ENCODE measurements around the gene JMJD8. TPM values are rescaled to one million over a fixed set of nuclear protein-coding genes. Genes with fewer than 3 reads are reported as not detected.

The JMJD8 gene, protein sequence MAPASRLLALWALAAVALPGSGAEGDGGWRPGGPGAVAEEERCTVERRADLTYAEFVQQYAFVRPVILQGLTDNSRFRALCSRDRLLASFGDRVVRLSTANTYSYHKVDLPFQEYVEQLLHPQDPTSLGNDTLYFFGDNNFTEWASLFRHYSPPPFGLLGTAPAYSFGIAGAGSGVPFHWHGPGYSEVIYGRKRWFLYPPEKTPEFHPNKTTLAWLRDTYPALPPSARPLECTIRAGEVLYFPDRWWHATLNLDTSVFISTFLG
- 63.7 to 89.3 TPM (median 78.2 TPM) in 5 replicates for total RNA-seq (2022; extraction: Qiagen RNA extraction)

DNA sequence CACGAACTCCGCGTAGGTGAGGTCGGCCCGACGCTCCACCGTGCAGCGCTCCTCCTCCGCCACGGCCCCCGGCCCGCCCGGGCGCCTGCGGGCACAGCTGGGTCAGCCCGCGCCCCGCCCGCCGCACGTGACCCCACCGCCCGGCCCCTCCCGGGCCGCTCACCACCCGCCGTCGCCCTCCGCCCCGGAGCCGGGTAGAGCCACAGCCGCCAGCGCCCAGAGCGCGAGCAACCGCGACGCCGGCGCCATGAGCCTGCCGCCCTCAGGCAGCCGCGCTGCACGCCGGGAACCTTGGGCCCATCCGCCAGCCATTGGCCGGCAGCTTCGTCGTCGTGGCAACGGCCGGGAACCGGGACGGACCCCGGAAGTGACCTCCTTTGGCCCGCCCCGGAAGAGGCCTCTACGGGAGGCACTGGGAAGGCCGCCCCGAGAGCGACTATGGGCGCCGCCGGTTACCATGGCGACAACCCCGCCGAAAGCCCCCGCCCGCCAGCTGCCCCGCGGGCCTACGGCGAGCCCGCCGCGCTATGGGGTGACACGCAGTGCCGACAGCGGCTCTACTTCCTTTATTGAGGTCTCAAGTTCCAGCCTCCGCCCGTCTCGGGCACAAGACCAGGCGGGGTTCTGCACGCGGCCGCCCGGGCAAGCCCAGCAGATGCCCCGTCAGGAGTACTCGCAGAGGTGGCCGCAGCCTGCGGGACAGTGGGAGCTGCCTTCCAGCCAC, at the start of gene JMJD8:
TSS of gene JMJD8 (minus strand) at position 264 of the 724 bp plus-strand sequence. CDS start at position 249, 15 bp downstream.

DNA sequence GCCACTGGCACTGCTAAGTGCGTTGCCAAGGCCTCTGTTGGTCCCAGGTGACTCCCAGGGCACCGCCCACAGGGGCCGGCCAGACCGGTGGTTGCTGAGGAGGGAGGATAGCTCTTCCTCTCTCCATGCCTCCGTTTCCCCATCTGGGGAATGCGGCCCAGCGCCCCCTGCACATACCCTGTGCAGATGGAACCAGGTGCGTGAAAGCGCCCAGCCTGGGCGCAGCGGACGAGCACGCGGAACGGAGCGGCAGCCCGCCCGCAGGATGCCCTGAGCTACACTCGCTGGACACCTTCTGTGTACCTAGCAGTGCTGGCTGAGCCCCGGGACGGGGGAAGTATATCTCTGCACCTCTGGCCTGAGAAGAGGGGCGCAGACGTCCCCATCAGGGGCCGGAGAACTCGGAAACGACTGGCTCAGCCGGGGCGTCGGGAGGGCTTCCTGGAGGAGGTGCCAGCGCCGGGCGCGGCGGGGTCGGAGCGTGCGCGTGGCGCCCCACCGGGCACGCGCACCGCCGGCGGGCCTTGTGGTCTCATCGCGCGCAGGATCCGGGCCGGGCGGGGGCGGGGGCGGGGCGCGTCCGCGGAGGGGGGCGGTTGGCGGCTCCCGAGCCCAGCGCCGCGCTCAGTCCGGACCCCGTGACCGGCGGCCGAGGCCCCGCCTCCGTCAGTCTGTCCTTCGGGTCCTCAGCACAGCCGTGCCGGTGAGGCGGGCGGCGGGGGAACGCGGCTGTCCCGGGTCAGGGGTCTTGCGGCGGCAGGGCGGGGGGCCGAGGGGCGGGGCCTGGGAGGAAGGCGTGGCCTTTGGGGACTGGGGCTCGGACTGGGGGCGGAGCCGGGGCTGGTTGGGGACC, 42.5 kb upstream of the JMJD8 start, which contains the start of the genes CCDC78 and HAGHL:
TSS of gene CCDC78 (minus strand) at position 6 of the 853 bp plus-strand sequence. CDS start 76 bp downstream, outside the sequence.
TSS of gene HAGHL (plus strand) at position 669 of the 853 bp plus-strand sequence. CDS start 404 bp downstream, outside the sequence.

DNA sequence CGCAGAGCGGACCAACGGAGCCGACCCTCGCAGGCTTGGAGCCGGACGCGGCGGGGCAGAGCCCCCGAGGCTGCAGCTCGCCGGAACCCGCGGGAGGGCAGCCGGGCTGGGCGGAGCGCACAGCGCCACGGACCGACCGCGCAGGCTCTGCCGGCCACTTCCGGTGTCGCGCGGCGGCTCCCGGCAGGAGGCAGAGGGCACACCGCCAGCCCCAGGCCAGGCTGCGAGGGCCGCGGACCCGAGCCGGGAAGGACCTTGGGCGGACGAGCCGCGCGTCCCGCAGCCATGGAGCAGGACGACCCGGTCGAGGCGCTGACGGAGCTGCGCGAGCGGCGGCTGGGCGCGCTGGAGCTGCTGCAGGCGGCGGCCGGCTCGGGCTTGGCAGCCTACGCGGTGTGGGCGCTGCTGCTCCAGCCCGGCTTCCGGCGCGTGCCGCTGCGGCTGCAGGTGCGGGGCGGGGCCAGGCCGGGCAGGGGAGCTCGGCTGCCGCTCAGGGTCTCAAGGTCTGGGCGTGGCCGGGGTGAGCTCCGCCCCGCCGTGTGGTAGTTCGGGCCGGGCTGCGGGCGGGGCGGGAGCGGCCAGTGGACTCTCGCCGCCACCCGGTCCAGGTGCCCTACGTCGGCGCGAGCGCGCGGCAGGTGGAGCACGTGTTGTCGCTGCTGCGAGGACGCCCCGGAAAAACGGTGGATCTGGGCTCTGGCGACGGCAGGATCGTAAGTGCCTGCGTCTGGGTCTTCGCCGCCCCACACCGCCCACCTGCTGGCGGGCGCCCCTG, 37.0 kb upstream of the JMJD8 start, which contains the start of gene ANTKMT:
TSS of gene ANTKMT (plus strand) at position 157 of the 775 bp plus-strand sequence. CDS start at position 286, 129 bp downstream.

DNA sequence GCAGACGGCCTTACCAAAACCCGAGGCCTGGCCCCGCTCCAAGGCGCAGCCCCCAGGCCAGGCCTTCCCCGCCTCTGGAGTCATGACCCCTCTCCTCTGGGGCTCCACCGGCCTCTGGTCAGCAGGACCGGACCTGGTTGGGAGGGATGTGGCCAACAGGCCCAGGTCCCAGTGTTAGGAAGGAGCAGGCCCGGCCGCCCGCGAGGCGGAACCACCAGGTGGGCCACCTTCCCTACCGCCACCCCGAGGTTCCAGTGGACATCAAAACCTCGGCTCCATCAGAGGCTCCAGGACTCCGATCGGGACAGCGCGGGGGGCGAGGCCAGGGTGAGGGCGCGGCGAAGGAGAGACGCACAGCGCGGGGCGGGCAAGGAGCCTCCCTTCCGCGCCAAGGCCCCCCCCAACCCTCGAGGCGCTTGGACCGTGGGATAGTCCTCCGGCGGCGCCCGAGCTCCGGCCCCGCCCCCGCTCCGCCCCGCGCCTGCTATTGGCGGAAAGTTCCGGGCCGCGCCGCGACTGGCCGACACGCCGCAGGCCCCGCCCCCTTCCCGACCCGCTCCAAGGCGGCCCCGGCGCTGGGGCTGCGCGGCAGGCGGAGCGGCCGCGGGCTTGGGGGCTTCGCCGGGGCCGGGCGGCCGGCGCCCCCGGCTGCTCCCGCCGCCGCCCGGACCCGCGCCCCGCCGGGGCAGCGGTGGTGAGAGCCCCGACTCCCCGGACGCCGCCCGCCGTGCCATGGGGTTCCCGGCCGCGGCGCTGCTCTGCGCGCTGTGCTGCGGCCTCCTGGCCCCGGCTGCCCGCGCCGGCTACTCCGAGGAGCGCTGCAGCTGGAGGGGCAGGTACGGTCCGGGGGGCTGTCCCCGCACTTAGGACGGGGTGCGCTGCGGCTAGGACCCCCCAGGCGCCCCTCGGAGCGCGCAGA, 30.7 kb upstream of the JMJD8 start, which contains the start of gene METRN:
TSS of gene METRN (plus strand) at position 561 of the 919 bp plus-strand sequence. CDS start at position 733, 172 bp downstream.

GRCh38 chr16:705431-706188, 21.5 kb upstream of the JMJD8 start, which contains the start of gene FBXL16:
Gene FBXL16 (minus strand): TSS chr16:705801. CDS start chr16:697405, 8,396 bp downstream.

DNA sequence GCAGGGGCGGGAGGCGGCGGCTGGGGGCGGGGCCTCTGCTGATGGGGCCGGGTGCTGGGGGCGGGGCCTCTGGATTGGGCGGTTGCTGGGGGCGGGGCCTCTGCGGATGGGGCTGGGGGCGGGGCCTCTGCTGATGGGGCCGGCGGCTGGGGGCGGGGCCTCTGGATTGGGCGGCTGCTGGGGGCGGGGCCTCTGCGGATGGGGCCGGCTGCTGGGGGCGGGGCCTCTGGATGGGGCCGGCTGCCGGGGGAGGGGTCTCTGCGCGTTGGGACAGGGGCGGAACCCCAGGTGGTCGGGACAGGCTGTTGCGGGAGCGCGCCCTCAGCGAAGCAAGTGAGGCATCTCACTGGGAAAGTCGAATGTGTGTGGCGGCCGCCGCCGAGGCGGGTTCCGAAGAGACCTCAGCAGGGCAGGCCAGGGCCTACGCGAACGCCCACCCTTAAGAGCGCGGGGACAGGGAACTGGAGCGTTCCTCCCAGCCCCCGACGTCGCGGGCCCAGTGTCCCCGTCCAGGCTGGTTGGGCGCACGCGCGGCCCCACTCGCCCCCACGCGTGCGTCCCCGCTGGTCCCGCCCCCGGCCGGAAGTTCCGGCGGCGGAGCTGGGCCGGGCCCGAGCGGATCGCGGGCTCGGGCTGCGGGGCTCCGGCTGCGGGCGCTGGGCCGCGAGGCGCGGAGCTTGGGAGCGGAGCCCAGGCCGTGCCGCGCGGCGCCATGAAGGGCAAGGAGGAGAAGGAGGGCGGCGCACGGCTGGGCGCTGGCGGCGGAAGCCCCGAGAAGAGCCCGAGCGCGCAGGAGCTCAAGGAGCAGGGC, 4.1 kb downstream of the JMJD8 start, which contains the start of gene STUB1:
TSS of gene STUB1 (plus strand) at position 597 of the 811 bp plus-strand sequence. CDS start at position 713, 116 bp downstream.

GRCh38 chr16:674968-675883, 8.9 kb downstream of the JMJD8 start, which contains the start of gene RHBDL1:
Gene RHBDL1 (plus strand): TSS chr16:675671. CDS start chr16:675791, 120 bp downstream.

DNA sequence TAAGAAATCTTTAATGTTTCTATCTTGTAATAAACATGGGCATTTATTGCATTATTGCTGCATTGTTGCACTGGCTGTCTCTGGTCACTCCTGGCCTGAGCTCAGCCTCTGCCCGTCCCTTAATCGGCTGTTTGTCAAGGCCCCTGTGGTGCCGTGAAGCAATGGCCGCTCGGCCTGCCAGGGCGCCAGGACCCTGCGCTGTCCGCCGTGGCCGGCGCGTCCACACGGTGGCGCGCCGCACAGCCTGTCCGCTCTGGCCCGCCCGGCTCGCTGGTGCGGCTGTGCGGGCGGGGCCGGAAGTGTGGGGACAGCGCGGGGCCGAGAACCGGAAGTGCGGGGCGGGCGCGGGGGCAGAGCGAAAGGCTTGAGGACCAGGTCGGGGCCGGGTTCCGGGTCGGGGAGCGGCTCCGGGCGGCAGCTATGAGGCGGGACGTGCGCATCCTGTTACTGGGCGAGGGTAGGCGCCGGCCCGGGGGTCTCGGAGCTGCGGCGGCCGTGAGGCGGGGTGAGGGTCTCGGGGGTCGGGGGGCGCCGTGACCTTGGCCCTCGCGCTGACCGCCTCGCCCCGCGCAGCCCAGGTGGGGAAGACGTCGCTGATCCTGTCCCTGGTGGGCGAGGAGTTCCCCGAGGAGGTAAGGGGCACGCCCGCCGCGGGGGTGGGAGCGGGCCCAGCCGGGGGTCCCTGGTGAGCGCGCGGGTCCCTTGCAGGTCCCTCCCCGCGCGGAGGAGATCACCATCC, 16.2 kb downstream of the JMJD8 start, which contains the start of gene RHOT2:
TSS of gene RHOT2 (plus strand) at position 353 of the 739 bp plus-strand sequence. CDS start at position 421, 68 bp downstream.

DNA sequence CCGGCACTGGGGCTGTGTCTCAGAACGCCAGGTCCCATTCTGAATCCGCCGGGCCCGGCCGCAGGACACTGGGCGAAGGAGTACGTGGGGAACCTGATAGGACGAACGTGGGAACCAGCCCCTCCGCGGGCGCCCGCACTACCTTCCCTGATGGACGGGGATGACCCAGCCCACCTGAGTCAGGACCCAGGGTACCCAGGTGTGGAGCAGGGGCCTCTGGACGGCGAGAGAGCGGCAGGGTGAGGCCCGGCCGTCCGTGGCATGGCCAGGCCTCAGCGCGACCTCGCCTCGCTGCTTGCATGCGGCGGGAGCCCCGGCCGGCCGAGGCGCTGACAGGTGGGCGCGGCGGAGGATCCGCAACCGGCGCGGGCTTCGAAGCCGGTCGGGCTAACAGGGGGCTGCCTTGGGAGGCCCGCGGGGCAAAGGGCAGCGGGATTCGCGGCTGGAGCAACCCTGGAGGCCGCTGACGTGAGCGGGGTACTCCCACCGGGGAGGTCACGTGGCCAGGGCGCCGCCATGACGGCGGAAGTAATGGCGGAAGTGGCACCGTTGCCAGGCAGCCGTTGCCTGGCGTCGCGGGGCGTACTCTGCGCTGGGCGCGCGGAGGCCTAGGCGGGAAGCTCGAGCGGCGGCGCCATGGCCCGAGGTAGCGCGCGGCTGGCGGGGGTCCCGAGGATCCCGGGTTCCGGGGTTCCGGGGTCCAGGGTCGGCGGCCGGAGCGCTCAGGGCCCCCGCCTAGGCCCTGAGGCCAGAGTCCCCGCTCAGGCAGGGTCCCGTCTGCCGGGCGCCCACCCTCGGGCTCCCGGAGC, 35.1 kb downstream of the JMJD8 start, which contains the start of gene WDR90:
TSS of gene WDR90 (plus strand) at position 585 of the 809 bp plus-strand sequence. CDS start at position 637, 52 bp downstream.

GRCh38 chr16:641326-642188, 42.6 kb downstream of the JMJD8 start, which contains the start of gene MCRIP2:
Gene MCRIP2 (plus strand): TSS chr16:641828. CDS start chr16:641992, 164 bp downstream.

GRCh38 chr16:636206-637080, 47.7 kb downstream of the JMJD8 start, which contains the start of gene METTL26:
Gene METTL26 (minus strand): TSS chr16:636305. CDS start chr16:636290, 15 bp downstream.

